Stimulated activated CD4-positive, alpha-beta T cell treated with anti-CD3 and anti-CD28 coated beads, Interleukin-1b, Interleukin-23, amount 100 ng/mL, for 48 hours (primary cell): ENCODE results near the gene LBR.

Experiments used
- DNase-seq: peaks from one replicate; pipeline ENCODE4 v3.0.0-alpha.2; 2020

LBR gene

GRCh38 chr1:225442123-225442505, 14.3 kb upstream of the LBR start:
- DNase-seq: no peak

DNA sequence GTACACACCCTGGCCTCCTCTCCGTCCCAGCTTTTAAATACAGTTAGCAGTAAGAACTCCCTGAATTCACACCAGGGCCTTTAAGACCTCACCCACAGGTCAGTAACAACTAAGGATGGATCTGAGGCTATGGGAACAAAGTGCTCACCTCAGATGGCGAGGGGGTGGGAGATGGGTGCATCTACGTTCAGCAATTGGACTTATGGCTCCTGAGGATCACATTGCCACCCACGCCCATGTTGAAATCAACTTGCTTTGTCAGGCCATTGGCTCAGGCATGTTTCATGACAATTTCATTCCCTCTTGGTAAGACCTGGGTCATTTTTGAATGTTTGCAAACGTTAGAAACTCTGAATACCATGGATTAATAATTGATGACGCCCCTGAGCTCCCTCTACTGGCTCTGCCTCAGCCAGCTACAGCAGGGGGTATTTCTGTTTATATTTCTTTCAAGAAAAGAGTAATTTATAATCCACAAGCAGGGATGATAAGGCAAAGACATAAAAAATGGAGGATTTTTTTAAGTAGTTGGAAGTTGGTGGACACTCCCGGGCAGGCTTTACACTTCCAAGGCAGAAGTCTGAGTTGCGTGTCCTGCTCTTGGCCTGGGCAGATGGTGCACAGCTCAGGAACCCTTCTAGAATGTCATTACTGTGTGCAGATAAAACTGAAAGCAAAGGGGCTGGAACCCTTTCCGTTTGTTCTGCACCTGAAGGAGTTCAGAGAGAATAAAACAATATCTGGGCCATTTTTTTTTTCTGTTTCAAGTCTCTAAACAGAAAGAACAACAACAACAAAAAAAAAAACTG, 13.7 kb upstream of the LBR start:
- DNase-seq: no peak

- no peak for DNase-seq
Observed at GRCh38 chr1:225440380-225441221, 12.8 kb upstream of the LBR start.

GRCh38 chr1:225437710-225438437, 10.0 kb upstream of the LBR start:
- no peak for DNase-seq

- no peak for DNase-seq
Observed at GRCh38 chr1:225435957-225436392, 8.1 kb upstream of the LBR start.

- DNase-seq: no peak
Observed at GRCh38 chr1:225435487-225435886, 7.6 kb upstream of the LBR start.

GRCh38 chr1:225435076-225435475, 7.2 kb upstream of the LBR start:
- no peak for DNase-seq

DNA sequence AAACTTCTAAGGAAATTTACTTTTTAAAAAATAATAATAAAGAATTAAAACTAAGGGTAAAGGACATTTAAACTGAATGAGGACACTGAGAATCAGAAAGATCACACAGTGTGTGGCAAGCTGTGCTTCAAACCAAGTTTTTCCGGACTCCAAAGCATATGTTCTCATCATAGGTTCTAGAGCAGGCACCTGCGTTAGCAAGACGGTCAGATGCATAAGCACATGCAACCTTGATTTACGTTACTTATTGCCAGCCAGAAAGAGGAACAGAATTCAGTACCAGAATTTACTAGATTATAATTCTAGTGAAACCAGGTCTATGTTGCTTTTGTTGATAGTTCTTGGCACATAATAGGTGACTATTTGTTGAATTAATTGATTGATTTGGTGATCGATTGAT, 6.2 kb upstream of the LBR start:
- DNase-seq: no peak

GRCh38 chr1:225431081-225431863, 3.4 kb upstream of the LBR start:
- no peak for DNase-seq

DNA sequence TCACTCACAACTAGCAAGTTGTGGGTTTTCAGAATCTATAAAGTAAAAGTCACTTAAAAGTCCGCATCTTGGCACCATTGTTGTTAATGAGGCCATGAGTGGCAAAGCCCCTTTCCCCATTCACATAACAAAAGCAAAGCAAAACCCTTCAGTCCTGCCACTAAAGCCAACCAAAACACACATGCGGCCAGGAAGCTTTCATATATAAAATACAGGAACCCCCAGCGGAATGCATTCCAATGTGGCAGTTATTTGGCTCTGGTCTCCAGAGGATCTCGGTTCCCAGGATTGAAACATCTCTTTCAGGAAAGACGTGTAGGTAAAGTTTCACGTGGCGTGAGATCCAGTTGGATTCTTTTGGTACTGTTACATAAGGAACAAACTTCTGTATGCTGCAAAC, 2.5 kb upstream of the LBR start:
- no peak for DNase-seq

DNA sequence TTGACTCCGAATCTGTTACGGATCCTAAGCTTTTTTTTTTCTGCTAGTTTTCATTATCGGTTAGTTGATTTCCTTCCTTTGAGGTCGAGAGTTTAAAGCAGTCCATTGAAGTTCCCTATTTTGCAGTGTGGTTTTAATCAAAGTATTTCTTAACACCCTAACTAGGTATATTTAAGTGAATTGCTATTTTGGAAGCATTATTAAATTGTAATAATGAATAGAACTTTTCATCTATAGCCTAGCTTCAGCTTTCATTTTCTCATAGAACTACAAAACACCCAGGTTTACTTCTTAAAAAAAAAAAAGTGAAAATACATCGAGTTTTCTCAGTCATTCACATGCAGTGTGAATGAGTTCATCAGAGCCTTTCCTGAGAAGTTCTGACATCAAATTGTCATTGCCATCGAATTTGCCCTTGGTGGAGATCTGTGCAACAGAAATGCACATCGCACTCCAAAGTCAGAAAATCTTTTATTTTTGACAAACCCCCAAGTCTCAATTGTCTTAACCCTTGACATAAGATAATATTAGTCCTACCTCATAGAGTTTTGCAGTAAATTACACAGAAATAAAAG, 1.1 kb upstream of the LBR start:
- no peak for DNase-seq

- peak; percentile 90 for DNase-seq
Observed at GRCh38 chr1:225428068-225428880, 436 bp upstream of the LBR start.

GRCh38 chr1:225426395-225427234, 1.2 kb downstream of the LBR start:
- DNase-seq: peak; percentile 30

GRCh38 chr1:225425201-225425786, 2.5 kb downstream of the LBR start:
- no peak for DNase-seq

GRCh38 chr1:225424562-225425200, 3.2 kb downstream of the LBR start:
- DNase-seq: no peak

DNA sequence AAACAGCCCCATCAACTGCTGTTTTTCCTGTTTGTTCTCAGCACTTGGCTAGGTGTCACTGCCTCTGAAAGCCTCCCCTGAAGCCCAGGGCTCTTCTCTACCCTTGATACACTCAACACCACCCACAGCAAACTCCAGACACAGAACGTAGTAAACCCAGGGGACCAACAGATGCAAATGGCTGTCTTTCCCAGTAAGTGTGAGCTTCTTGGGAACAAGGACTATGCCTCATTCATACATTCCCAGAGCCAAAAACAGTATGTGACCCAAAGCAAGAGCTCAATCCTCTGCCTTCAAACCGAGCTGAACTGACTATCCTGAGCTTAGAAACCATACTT, 4.4 kb downstream of the LBR start:
- no peak for DNase-seq

DNA sequence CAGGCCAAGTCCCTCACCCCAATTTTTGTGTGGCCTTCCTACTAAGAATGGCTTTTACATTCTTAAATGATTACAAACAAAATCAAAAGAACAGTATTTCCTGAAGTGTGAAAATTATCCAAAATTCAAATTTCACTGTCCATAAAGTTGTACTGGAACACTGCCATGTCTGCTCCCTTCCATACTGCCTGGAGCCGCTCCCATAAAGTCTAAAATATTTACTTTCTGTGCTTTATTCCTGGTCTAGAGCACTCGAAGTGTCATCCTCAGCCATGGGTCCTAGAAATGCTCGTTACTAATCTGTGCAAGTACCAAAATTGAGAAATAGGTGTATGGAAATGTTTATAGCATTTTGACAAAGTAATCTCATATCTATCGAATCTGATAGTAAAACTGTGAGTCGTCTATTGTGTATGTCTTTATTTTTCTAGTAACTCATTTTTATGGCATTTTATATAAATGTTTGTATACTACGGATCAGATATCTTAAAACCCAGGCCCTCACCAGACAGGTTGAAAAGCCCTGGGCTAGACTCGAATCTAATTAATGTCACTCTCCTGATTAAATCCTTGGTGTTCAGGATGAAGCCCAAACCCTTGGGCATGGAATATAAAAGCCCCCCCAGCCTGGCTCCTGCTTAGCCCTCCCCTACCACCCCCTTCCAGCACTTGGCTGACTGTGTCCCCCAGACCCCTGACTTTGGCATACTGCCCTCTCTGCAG, 4.9 kb downstream of the LBR start:
- no peak for DNase-seq

GRCh38 chr1:225422031-225422605, 5.7 kb downstream of the LBR start:
- DNase-seq: no peak

DNA sequence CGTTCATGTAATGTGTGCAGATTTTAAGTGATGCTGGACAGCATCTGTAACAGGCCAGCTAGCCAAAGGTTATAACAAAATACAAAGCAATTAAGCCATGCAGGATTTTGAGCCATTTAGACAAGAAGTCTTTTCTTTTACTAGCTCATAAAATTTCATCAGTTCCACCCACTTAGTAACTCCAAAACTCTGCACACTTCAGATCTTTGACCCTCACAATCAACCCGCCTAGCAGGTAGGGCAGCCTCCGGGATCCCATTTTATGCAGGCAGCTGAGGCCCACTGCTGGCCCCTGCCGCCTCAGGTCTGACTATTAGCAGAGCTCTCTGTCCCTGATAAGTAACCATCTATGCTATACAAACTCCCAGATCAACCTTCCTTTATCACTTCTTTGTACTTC, 9.2 kb downstream of the LBR start:
- no peak for DNase-seq
